Large intestine (tissue), 3 donors: ENCODE results near the gene TRA2B. TPM values are rescaled to one million over a fixed set of nuclear protein-coding genes. Genes with fewer than 3 reads are reported as not detected.

ENCODE experiments used
- DNase-seq, 2 donors: peaks; one replicate each; pipeline versions ENCODE4 v3.0.0 to v3.0.0-alpha.2; 2013
- H3K27ac ChIP-seq: one replicate; pipeline ENCODE4 v1.5.1; 2013; ENCODE audit warnings: low read length
- H3K27me3 ChIP-seq: 2 replicates; pipeline ENCODE4 v1.6.1; 2013; ENCODE audit warnings: low read length; ENCODE audit not compliant: control insufficient read depth, insufficient read depth
- H3K36me3 ChIP-seq: 2 replicates; pipeline ENCODE4 v1.6.1; 2013; ENCODE audit warnings: low read length; ENCODE audit not compliant: control insufficient read depth, insufficient read depth
- H3K4me1 ChIP-seq: one replicate; pipeline ENCODE4 v1.6.1; 2013; ENCODE audit warnings: low read length; ENCODE audit not compliant: control insufficient read depth, insufficient read depth
- H3K4me3 ChIP-seq: one replicate; pipeline ENCODE4 v1.5.1; 2013; ENCODE audit warnings: low read length
- H3K9me3 ChIP-seq: one replicate; pipeline ENCODE4 v1.6.1; 2013; ENCODE audit warnings: mild to moderate bottlenecking, low read depth, low read length, moderate library complexity; ENCODE audit not compliant: control insufficient read depth
- WGBS: methylation state at CpG from one replicate; pipeline ENCODE4 v1.1.5; 2013; ENCODE audit warnings: low lambda C conversion rate; ENCODE audit not compliant: insufficient coverage; 5-methylcytosine and 5-hydroxymethylcytosine counted together
- polyA plus RNA-seq: library from polyadenylated mRNA; unstranded; fragments of 120-200 nt; gene quantifications from one replicate; pipeline ENCODE4 v1.2.1, GENCODE V29; 2013

TRA2B gene
- polyA plus RNA-seq, 1 donor: 162 TPM

DNA sequence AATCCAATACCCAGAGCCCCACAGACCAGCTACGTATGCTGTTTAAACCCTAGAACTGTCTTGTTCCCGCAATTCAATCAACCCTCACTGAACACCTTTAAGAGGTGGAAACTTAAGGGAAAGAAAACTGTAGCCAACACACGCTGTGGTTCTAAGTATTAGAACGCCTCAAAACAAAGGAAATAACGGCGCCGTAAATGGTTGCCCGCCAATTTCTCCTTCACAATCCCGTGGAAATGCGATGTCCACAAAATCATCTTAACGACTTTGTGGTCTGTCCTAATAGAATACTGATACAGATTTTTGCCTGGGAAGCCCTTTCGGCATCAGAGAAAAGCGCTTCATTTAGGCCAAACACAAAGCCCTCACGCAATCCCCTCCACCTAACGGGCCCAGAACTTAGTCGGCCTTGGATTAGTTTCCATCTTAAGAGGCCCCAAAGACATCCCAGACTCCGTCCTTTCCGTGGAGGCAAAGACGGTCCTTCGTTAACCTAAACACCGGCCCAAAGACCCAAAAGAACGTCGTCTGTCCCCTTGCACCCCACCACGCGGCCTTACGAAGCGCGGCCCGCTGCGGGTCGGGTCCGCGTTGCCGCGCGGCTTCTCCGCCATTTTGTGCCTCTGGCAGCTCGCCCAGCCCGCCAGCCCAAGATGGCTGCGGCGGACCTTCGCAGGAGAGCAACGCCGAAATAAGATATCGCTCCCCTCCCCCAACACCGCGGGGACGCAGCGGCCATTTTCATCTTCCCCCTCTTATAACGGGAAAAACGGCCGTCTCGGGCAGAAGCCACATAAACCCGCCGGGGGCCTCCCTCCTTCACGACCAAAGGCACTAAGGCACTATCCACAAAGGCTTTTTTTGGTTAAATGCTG is 763 bp downstream of the TRA2B start:
- Histone ChIP-seq H3K4me3 (peak overlapping the region; percentile 96), H3K27me3 (no peaks in the 10 kb centered on the region), H3K4me1 (no peaks in the 10 kb centered on the region), H3K36me3 (no peaks in the 10 kb centered on the region), H3K9me3 (peaks cover 4% of the 10 kb centered on the region), H3K27ac (peak overlapping the region; percentile 98)
- no CpG with 5 or more reads among the region's 56 CpGs for WGBS
- peak; percentile 86 to 93 for DNase-seq

- H3K27ac ChIP-seq: peak overlapping the region; percentile 98
- no peak for DNase-seq
- H3K4me1 ChIP-seq: peaks cover 1% of the 10 kb centered on the region
- H3K4me3 ChIP-seq: peak overlapping the region; percentile 96
- H3K9me3 ChIP-seq: peaks cover 4% of the 10 kb centered on the region
- H3K36me3 ChIP-seq: no peaks in the 10 kb centered on the region
- no peaks in the 10 kb centered on the region for H3K27me3 ChIP-seq
- WGBS: 0% methylated on average over 1 of the region's 8 CpGs
Measured at GRCh38 chr3:185936273-185936629, 1.6 kb downstream of the TRA2B start.

GRCh38 chr3:185935465-185936272 is 2.1 kb downstream of the TRA2B start:
- 0% methylated on average over 4 of the region's 11 CpGs for WGBS
- Histone ChIP-seq H3K4me3 (peak overlapping the region; percentile 96), H3K4me1 (peaks cover 7% of the 10 kb centered on the region), H3K9me3 (peaks cover 4% of the 10 kb centered on the region), H3K27me3 (no peaks in the 10 kb centered on the region), H3K27ac (peak overlapping the region; percentile 98), H3K36me3 (peaks cover 5% of the 10 kb centered on the region)
- peak in 1 of 2 donors; percentile 27 for DNase-seq

DNA sequence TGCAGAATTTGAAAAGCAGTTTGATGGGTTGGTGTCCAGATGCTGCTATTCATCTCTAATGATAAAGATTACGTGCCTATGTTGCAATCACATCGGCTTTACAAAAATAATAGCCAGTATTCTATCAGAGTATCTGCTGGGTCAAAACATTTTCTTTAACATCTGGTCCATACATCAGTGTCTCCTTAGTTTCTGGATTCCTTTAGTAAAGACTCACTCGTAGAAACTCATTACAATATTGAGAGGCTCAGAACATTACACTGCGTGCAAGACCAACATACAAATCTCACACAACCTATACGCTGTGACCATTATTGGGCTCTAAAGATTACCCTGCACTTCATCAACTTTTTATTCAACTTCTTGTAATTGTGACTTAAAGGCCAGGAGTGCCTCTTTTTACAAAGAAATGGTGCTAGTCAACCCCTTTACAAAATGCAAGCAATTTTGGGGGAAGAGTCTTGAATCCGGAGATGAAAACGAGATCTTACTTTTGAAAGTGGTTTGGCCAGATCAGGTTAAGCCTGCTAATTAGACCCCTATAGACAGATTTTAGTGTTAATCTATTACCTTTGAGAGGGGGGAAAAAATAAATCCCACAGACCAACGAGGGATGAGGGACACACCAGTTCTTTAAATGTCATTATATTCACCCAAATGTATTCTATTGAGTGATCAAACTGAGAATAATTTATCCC is 2.9 kb downstream of the TRA2B start:
- Histone ChIP-seq H3K4me1 (peaks cover 15% of the 10 kb centered on the region), H3K9me3 (peaks cover 4% of the 10 kb centered on the region), H3K4me3 (peak overlapping the region; percentile 96), H3K27ac (peak overlapping the region; percentile 2), H3K27me3 (no peaks in the 10 kb centered on the region), H3K36me3 (peaks cover 10% of the 10 kb centered on the region)
- DNase-seq: peak in 1 of 2 donors; percentile 26
- WGBS: no CpG with 5 or more reads among the region's 8 CpGs

GRCh38 chr3:185934174-185934557 is 3.6 kb downstream of the TRA2B start:
- H3K27ac ChIP-seq: no peak overlapping the region
- WGBS: 0% methylated on average over 1 of the region's 6 CpGs

DNA sequence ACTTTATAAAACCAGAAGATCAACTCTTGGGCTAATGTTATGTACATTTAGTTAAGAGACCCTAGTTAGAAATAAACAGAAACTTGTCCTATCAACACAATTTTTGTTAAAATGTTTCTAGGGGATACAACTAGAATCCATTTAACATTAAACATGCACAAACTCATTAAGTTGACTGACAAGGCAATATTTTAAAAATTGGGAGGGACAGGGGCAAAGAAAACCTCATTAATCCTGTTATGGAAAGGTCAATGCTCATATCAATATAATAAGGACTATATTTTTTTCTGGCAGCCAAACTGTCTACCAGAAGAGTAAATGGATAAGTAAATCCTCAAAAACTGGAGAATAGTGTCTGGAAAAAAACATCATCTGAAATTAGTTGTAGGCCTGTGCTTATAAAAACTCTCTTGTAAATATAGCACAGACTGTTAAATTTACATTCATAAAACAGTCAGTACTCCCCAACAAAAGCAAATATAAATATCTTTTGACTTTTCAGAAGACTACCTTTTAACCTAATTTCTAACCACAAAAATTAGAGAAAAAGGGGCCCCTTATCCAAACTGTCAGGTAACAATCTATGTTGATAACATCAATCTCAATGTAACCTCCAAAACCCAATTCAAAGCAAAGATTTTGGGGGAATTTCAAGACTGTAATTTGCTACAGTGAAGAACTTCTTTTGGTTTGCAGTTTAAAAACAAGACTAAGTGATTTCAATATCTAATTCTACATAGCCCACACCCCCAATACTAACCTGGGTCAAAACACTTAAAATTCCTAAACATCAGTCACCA is 4.2 kb downstream of the TRA2B start:
- H3K4me3 ChIP-seq: peak overlapping the region; percentile 96
- H3K36me3 ChIP-seq: peaks cover 12% of the 10 kb centered on the region
- no peaks in the 10 kb centered on the region for H3K27me3 ChIP-seq
- DNase-seq: no peak
- H3K27ac ChIP-seq: no peak overlapping the region
- peaks cover 4% of the 10 kb centered on the region for H3K9me3 ChIP-seq
- peaks cover 28% of the 10 kb centered on the region for H3K4me1 ChIP-seq

More at GRCh38 chr3:185934174-185934557, 3.6 kb downstream of the TRA2B start:
- peak in 1 of 2 donors; percentile 19 for DNase-seq
- peaks cover 4% of the 10 kb centered on the region for H3K9me3 ChIP-seq
- no peaks in the 10 kb centered on the region for H3K27me3 ChIP-seq
- H3K36me3 ChIP-seq: peaks cover 12% of the 10 kb centered on the region
- H3K4me3 ChIP-seq: peak overlapping the region; percentile 96
- peaks cover 22% of the 10 kb centered on the region for H3K4me1 ChIP-seq

DNA sequence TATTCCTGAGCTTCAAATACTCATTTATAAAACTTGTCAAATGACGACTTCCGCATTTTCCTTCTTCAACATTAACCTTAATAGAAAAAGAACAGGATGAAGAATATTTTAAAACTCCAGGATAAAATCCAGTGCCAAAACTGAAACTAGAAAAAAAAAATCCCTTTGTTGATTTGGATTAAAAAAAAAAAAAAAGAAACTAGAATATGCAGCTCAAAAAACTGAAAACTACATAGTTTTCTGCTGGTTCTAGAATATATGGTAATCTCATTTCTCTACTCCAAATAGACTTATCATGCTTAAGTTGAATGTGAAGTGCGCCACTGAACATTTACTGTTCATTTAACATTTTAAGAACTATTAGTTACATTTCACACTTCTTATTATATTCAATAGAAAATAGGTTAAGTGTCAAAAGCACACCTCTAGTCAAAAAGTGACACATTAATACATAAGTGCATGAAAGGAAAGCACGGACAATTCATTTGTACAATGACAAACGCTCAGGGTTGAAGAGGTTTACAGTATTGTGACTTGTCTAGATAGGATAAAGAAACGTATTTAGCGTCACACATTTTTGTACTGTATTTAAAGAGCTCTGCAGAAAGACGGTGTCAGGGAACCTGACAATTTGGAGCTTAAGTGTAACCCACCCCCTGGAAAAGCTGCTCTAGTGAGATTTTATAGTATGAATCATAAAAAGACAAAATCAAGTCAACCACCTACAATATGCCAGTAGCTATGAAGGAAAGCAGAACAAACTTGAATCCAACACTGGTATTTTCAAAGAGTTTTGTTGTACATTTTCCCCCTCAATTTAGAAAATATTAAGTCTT is 5.8 kb downstream of the TRA2B start:
- H3K9me3 ChIP-seq: no peaks in the 10 kb centered on the region
- WGBS: 29% methylated on average over 2 of the region's 8 CpGs
- H3K36me3 ChIP-seq: peaks cover 17% of the 10 kb centered on the region
- peak in 1 of 2 donors; percentile 33 for DNase-seq
- no peak overlapping the region for H3K4me3 ChIP-seq
- no peaks in the 10 kb centered on the region for H3K27me3 ChIP-seq
- no peak overlapping the region for H3K27ac ChIP-seq
- peaks cover 41% of the 10 kb centered on the region for H3K4me1 ChIP-seq

- no peak overlapping the region for H3K4me3 ChIP-seq
- H3K9me3 ChIP-seq: no peaks in the 10 kb centered on the region
- no peaks in the 10 kb centered on the region for H3K27me3 ChIP-seq
- H3K36me3 ChIP-seq: peaks cover 21% of the 10 kb centered on the region
- H3K27ac ChIP-seq: no peak overlapping the region
- H3K4me1 ChIP-seq: peaks cover 51% of the 10 kb centered on the region
- WGBS: 40% methylated on average over 1 of the region's 3 CpGs
- DNase-seq: no peak
Measured at GRCh38 chr3:185930393-185931107, 7.3 kb downstream of the TRA2B start.
